ENCODE measurements around the gene AKAP17A. TPM values are rescaled to one million over a fixed set of nuclear protein-coding genes. Genes with fewer than 3 reads are reported as not detected.
A peak's percentile ranks its signal among the peaks of the same experiment; 100 is the strongest.
"Not testable (repeated sequence)": the region's sequence is repeated elsewhere in the genome, so short reads cannot be mapped to it uniquely, and the experiment has no call there.

AKAP17A gene
- total and polyA plus RNA-seq, 3 experiments from 2014 or later = 52.1 to 74.5 (median 73.0) TPM

DNA sequence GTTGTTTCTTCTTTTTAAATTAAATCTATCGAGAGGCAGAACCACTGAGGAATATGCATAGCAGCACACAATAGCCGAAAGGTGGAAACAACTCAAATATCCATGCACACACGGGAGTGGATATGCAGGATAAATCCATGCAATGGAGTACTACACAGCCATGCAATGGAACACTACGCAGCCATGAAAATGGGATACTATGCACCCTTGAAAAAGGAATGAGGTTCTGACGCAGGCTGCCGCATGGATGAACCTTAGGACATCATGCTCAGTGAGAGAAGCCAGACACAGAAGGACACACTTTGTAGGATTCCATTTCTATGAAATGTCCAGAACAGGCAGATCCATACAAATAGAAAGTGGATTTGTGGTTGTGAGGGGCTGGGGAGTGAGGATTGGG is 36.0 kb upstream of the AKAP17A start:
- DNase-seq = no peak
- peaks cover 56 to 66% (median 61%) of the 10 kb centered on the region in 3 donors for H3K4me1 Mint-ChIP-seq
- H3K36me3 Mint-ChIP-seq = peaks cover 1 to 16% (median 6%) of the 10 kb centered on the region in 3 donors
- no peak overlapping the region for H3K27ac ChIP-seq (ENCODE audit: low read depth, low read length)
- H3K4me1 ChIP-seq (ENCODE audit: insufficient read depth, low read length) = peaks cover 57% of the 10 kb centered on the region
- no peaks in the 10 kb centered on the region for H3K27me3 ChIP-seq (ENCODE audit: insufficient read depth, low read length, poor library complexity, severe bottlenecking)
- peak overlapping the region; percentile 23 for H3K4me3 ChIP-seq (ENCODE audit: low read length)
- peak overlapping the region; percentile 49 to 78 (median 75) for H3K4me3 Mint-ChIP-seq
- peaks cover 11% of the 10 kb centered on the region for H3K9me3 ChIP-seq (ENCODE audit: low read length)
- H3K9me3 Mint-ChIP-seq = peaks cover 4 to 11% (median 7%) of the 10 kb centered on the region in 5 donors
- peak overlapping the region; percentile 95 to 99 (median 97) for H3K27ac Mint-ChIP-seq
- ChIA-PET CTCF (no interaction called here), POLR2A (no interaction called here)
- H3K27me3 Mint-ChIP-seq = no peaks in the 10 kb centered on the region
- H3K36me3 ChIP-seq (ENCODE audit: insufficient read depth, low read length) = no peaks in the 10 kb centered on the region

DNA sequence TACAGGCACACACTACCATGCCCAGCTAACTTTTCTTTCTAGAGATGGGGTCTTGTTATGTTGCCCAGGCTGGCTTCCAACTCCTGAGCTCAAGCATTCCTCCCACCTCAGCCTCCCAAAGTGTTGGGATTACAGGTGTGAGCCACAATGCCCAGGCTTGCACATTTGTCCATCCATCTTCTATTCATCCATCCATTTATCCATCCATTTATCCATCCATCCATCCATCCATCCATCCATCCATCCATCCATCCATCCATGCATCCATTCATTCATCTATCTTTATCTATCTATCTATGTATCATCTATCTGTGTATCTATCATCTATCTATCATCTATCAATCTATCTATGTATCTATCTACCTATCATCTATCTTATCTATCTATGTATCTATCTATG is 34.0 kb upstream of the AKAP17A start:
- H3K4me3 Mint-ChIP-seq; H3K4me3 ChIP-seq (ENCODE audit: low read length); CTCF ChIA-PET; H3K27ac ChIP-seq (ENCODE audit: low read depth, low read length); H3K27me3 ChIP-seq (ENCODE audit: insufficient read depth, low read length, poor library complexity, severe bottlenecking); POLR2A ChIA-PET; DNase-seq; H3K36me3 ChIP-seq (ENCODE audit: insufficient read depth, low read length); H3K9me3 Mint-ChIP-seq; H3K27me3 Mint-ChIP-seq: not testable (repeated sequence)
- Histone ChIP-seq H3K4me1 (ENCODE audit: insufficient read depth, low read length) (peaks cover 53% of the 10 kb centered on the region), H3K9me3 (ENCODE audit: low read length) (peaks cover 11% of the 10 kb centered on the region)
- peaks cover 57 to 64% (median 59%) of the 10 kb centered on the region in 3 donors for H3K4me1 Mint-ChIP-seq
- peak overlapping the region; percentile 1 to 96 (median 72) for H3K27ac Mint-ChIP-seq
- peaks cover 1 to 13% (median 2%) of the 10 kb centered on the region in 3 donors for H3K36me3 Mint-ChIP-seq

DNA sequence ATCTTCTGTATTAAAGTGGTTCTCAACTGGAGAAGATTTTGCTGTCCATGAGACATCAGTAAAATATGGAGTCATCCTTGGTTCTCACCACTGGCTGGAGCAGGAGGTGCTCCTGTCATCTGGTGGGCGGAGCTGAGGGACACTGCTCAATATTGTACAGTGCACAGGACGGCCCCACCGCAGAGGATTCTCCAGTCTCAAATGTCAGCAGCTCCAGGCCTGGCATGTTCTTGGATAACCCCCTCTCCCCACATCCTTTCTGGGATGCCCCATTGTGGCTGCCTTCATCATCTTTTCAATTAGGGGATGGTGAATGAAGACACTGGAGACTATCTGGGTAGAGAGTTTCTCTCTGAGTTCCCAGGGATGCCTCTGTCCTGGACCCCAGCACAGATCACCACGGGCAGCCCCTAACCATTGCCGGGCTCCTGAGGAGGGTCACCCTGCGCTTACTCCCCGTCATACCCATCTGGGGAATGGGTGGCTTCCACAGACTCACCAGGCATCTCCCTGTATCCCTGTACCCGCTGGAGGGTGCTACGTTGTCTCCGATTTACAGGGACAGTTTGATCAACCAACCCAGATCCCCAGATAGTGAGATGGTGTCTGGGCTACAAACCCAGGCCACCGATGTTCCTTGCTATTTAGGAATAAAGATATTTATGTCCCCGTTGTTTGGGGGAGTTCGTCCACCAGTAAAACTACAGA is 32.5 kb upstream of the AKAP17A start:
- Histone ChIP-seq H3K4me3 (ENCODE audit: low read length) (no peak overlapping the region), H3K27me3 (ENCODE audit: insufficient read depth, low read length, poor library complexity, severe bottlenecking) (no peaks in the 10 kb centered on the region), H3K27ac (ENCODE audit: low read depth, low read length) (no peak overlapping the region), H3K4me1 (ENCODE audit: insufficient read depth, low read length) (peaks cover 38% of the 10 kb centered on the region), H3K36me3 (ENCODE audit: insufficient read depth, low read length) (no peaks in the 10 kb centered on the region), H3K9me3 (ENCODE audit: low read length) (peaks cover 4% of the 10 kb centered on the region)
- no peaks in the 10 kb centered on the region for H3K27me3 Mint-ChIP-seq
- H3K4me3 Mint-ChIP-seq = no peak overlapping the region
- H3K36me3 Mint-ChIP-seq = peaks cover 0 to 10% (median 2%) of the 10 kb centered on the region in 3 donors
- peaks cover 0 to 9% (median 0%) of the 10 kb centered on the region in 5 donors for H3K9me3 Mint-ChIP-seq
- H3K27ac Mint-ChIP-seq = peak overlapping the region in 3 of 8 donors; percentile 18 to 52 (median 22)
- no peak for DNase-seq
- ChIA-PET CTCF (no interaction called here), POLR2A (no interaction called here)
- H3K4me1 Mint-ChIP-seq = peaks cover 53 to 64% (median 55%) of the 10 kb centered on the region in 3 donors

DNA sequence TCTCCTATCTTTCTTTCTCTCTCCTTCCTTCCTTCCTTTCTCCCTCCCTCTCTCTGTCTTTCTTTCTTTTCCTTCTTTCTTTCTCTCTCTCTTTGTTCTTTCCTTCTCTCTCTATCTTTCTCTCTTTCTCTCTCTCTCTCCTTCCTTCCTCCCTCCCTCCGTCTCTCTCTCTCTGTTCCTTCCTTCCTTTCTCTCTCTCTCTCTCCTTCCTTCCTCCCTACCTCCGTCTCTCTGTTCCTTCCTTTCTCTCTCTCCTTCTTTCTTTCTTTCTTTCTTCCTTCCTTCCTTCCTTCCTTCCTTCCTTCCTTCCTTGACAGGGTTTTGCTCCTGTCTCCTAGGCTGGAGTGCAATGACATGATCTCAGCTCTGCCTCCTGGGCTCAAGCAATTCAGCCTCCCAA is 30.2 kb upstream of the AKAP17A start:
- peaks cover 0 to 4% (median 0%) of the 10 kb centered on the region in 3 donors for H3K36me3 Mint-ChIP-seq
- DNase-seq = no peak
- no peaks in the 10 kb centered on the region for H3K9me3 ChIP-seq (ENCODE audit: low read length)
- no peaks in the 10 kb centered on the region for H3K27me3 ChIP-seq (ENCODE audit: insufficient read depth, low read length, poor library complexity, severe bottlenecking)
- H3K4me1 ChIP-seq (ENCODE audit: insufficient read depth, low read length) = peaks cover 22% of the 10 kb centered on the region
- peak overlapping the region in 6 of 8 donors; percentile 51 to 88 (median 75) for H3K27ac Mint-ChIP-seq
- ChIA-PET CTCF (no interaction called here), POLR2A (no interaction called here)
- H3K9me3 Mint-ChIP-seq = no peaks in the 10 kb centered on the region
- no peak overlapping the region for H3K27ac ChIP-seq (ENCODE audit: low read depth, low read length)
- no peaks in the 10 kb centered on the region for H3K36me3 ChIP-seq (ENCODE audit: insufficient read depth, low read length)
- peak overlapping the region in 3 of 7 donors; percentile 32 to 54 (median 44) for H3K4me3 Mint-ChIP-seq
- no peaks in the 10 kb centered on the region for H3K27me3 Mint-ChIP-seq
- H3K4me3 ChIP-seq (ENCODE audit: low read length) = no peak overlapping the region
- peaks cover 49 to 65% (median 49%) of the 10 kb centered on the region in 3 donors for H3K4me1 Mint-ChIP-seq

DNA sequence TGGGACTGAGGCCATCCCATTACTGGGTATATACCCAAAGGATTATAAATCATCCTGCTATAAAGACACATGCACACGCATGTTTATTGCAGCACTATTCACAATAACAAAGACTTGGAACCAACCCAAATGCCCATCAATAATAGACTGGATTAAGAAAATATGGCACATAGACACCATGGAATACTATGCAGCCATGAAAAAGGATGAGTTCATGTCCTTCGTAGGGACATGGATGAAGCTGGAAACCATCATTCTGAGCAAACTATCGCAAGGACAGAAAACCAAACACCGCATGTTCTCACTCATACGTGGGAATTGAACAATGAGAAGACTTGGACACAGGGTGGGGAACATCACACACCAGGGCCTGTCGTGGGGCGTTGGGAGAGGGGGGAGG is 27.3 kb upstream of the AKAP17A start:
- H3K9me3 ChIP-seq (ENCODE audit: low read length); H3K27ac Mint-ChIP-seq; H3K27me3 Mint-ChIP-seq; H3K36me3 ChIP-seq (ENCODE audit: insufficient read depth, low read length); CTCF ChIA-PET; H3K4me3 Mint-ChIP-seq; POLR2A ChIA-PET; H3K27ac ChIP-seq (ENCODE audit: low read depth, low read length); DNase-seq; H3K4me3 ChIP-seq (ENCODE audit: low read length); H3K27me3 ChIP-seq (ENCODE audit: insufficient read depth, low read length, poor library complexity, severe bottlenecking); H3K9me3 Mint-ChIP-seq; H3K36me3 Mint-ChIP-seq: not testable (repeated sequence)
- peaks cover 38 to 55% (median 44%) of the 10 kb centered on the region in 3 donors for H3K4me1 Mint-ChIP-seq
- H3K4me1 ChIP-seq (ENCODE audit: insufficient read depth, low read length) = peaks cover 18% of the 10 kb centered on the region

DNA sequence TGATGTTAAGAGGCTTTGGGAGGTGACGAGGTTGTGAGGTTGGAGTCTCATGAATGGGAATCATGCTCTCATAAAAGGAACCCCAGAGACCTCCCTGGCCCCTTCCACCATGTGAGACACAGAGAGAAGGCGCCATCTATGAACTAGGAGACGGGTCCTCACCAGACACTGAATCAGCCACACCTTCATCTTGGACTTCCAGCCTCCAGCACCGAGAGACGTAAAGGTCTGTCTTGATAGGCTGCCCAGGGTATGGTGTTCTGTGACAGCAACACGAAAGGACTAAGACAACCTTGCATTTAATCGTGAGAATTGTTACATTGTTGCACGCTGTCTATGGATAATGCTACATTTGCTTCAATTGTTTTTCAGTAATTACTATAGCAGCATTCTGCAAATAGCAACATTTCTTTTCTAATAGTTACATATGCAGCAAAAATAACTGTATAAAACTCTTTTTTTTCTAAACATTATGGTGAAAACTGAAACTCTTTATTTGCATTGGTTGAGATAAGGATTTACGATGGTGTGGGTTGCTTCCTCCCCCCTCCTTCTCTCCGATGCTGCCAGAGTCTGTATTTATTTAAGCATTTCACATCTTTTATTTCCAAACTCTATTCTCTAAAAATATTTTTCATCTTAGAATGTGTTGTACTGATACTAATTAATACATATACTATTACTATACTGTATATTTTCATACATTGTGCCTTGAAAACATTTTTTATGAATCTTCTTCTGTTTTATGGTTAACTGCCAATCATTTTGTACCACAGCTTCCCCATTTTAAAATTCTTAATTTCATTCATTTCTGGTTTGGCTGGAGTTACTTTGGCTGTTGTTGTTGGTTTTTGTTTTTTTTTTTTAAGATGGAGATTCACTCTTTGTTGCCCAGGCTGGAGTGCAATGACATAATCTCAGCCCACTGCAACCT is 26.4 kb upstream of the AKAP17A start:
- Mint-ChIP-seq H3K27ac (peak overlapping the region in 3 of 8 donors; percentile 27 to 66 (median 50)), H3K27me3 (no peaks in the 10 kb centered on the region), H3K9me3 (no peaks in the 10 kb centered on the region), H3K4me3 (peak overlapping the region in 2 of 7 donors; percentile 11 to 23), H3K4me1 (peaks cover 41 to 62% (median 48%) of the 10 kb centered on the region in 3 donors), H3K36me3 (no peaks in the 10 kb centered on the region)
- ChIA-PET CTCF (no interaction called here), POLR2A (no interaction called here)
- no peak overlapping the region for H3K4me3 ChIP-seq (ENCODE audit: low read length)
- H3K9me3 ChIP-seq (ENCODE audit: low read length) = no peaks in the 10 kb centered on the region
- no peak overlapping the region for H3K27ac ChIP-seq (ENCODE audit: low read depth, low read length)
- no peaks in the 10 kb centered on the region for H3K36me3 ChIP-seq (ENCODE audit: insufficient read depth, low read length)
- no peak for DNase-seq
- H3K4me1 ChIP-seq (ENCODE audit: insufficient read depth, low read length) = peaks cover 26% of the 10 kb centered on the region
- no peaks in the 10 kb centered on the region for H3K27me3 ChIP-seq (ENCODE audit: insufficient read depth, low read length, poor library complexity, severe bottlenecking)

DNA sequence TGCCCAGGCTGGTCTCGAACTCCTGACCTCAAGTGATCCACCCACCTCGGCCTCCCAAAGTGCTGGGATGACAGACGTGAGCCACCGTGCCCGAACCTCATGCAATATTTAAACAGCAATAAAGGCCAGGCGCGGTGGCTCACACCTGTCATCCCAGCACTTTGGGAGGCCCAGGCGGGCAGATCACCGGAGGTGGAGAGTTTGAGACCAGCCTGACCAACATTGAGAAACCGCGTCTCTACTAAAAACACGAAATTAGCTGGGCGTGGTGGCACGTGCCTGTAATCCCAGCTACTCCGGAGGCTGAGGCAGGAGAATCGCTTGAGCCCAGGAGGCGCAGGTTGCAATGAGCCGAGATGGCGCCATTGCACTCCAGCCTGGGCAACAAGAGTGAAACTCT is 17.2 kb upstream of the AKAP17A start:
- peaks cover 21 to 24% (median 23%) of the 10 kb centered on the region in 3 donors for H3K4me1 Mint-ChIP-seq
- CTCF ChIA-PET; H3K27ac ChIP-seq (ENCODE audit: low read depth, low read length); H3K36me3 Mint-ChIP-seq; H3K27me3 ChIP-seq (ENCODE audit: insufficient read depth, low read length, poor library complexity, severe bottlenecking); H3K27ac Mint-ChIP-seq; H3K4me3 Mint-ChIP-seq; H3K36me3 ChIP-seq (ENCODE audit: insufficient read depth, low read length); H3K9me3 Mint-ChIP-seq; H3K27me3 Mint-ChIP-seq; DNase-seq; H3K4me3 ChIP-seq (ENCODE audit: low read length); H3K9me3 ChIP-seq (ENCODE audit: low read length); POLR2A ChIA-PET: not testable (repeated sequence)
- peaks cover 59% of the 10 kb centered on the region for H3K4me1 ChIP-seq (ENCODE audit: insufficient read depth, low read length)

All from CD8-positive, alpha-beta memory T cell (primary cell).